ENCODE data around the gene ZFAND2B.
A peak's percentile ranks its signal among the peaks of the same experiment; 100 is the strongest.
"Not testable (repeated sequence)": the region's sequence is repeated elsewhere in the genome, so short reads cannot be mapped to it uniquely, and the experiment has no call there.

The ZFAND2B gene

GRCh38 chr2:219252084-219252483, 45.5 kb downstream of the ZFAND2B start:
- no peak for TF ChIP-seq CTCF (conservative IDR thresholded peaks at IDR 0.05; ENCODE audit: control insufficient read depth, insufficient read depth, low read depth, low read length)
- H3K4me3 ChIP-seq (ENCODE audit: control insufficient read depth, low read depth, low read length) = no peak overlapping the region
- no peak for DNase-seq (ENCODE audit: low read depth)

GRCh38 chr2:219252570-219252899, 46.0 kb downstream of the ZFAND2B start:
- no peak for DNase-seq (ENCODE audit: low read depth)
- H3K4me3 ChIP-seq (ENCODE audit: control insufficient read depth, low read depth, low read length) = peak overlapping the region; percentile 44
- no peak for TF ChIP-seq CTCF (conservative IDR thresholded peaks at IDR 0.05; ENCODE audit: control insufficient read depth, insufficient read depth, low read depth, low read length)

- TF ChIP-seq CTCF (conservative IDR thresholded peaks at IDR 0.05; ENCODE audit: control insufficient read depth, insufficient read depth, low read depth, low read length) = no peak
- DNase-seq (ENCODE audit: low read depth) = no peak
- peak within 1 kb of the TSS; percentile 44 for H3K4me3 ChIP-seq (ENCODE audit: control insufficient read depth, low read depth, low read length)
Measured at GRCh38 chr2:219252900-219253752, 46.5 kb downstream of the ZFAND2B start, which contains the start of gene TUBA4B. TSS of gene TUBA4B (plus strand) at chr2:219253243. CDS start at chr2:219253408, 165 bp downstream.

- peak; percentile 35 for DNase-seq (ENCODE audit: low read depth)
- H3K4me3 ChIP-seq (ENCODE audit: control insufficient read depth, low read depth, low read length) = peak within 1 kb of the TSS; percentile 44
- TF ChIP-seq CTCF (conservative IDR thresholded peaks at IDR 0.05; ENCODE audit: control insufficient read depth, insufficient read depth, low read depth, low read length) = no peak
Measured at GRCh38 chr2:219253753-219254589, 47.4 kb downstream of the ZFAND2B start, which contains the start of gene TUBA4A. TSS of gene TUBA4A (minus strand) at chr2:219253918. CDS start at chr2:219253858, 60 bp downstream.

GRCh38 chr2:219254590-219255201, 48.1 kb downstream of the ZFAND2B start:
- no peak for DNase-seq (ENCODE audit: low read depth)
- no peak for TF ChIP-seq CTCF (conservative IDR thresholded peaks at IDR 0.05; ENCODE audit: control insufficient read depth, insufficient read depth, low read depth, low read length)
- H3K4me3 ChIP-seq (ENCODE audit: control insufficient read depth, low read depth, low read length) = no peak overlapping the region

- DNase-seq (ENCODE audit: low read depth); H3K4me3 ChIP-seq (ENCODE audit: control insufficient read depth, low read depth, low read length): not testable (repeated sequence)
Measured at GRCh38 chr2:219258942-219259341, 52.4 kb downstream of the ZFAND2B start.
